SIG-M5 treated with dmso at 0.1 percent for 504 hours (cell line): ENCODE data around the gene TEAD1.

ENCODE experiments used
- DNase-seq: peaks from one replicate; lab custom pipeline; 2025; ENCODE audit not compliant: unreplicated experiment; lab: John Stamatoyannopoulos, UW

The TEAD1 gene

GRCh38 chr11:12761029-12761428 lies 86.8 kb downstream of the TEAD1 start:
- DNase-seq: peak; percentile 4

- no peak for DNase-seq
Measured at GRCh38 chr11:12762278-12762677, 88.1 kb downstream of the TEAD1 start.

GRCh38 chr11:12762696-12763324 lies 88.6 kb downstream of the TEAD1 start:
- no peak for DNase-seq

GRCh38 chr11:12764187-12764914 lies 90.1 kb downstream of the TEAD1 start:
- DNase-seq: no peak

GRCh38 chr11:12765428-12765827 lies 91.2 kb downstream of the TEAD1 start:
- no peak for DNase-seq

- no peak for DNase-seq
Measured at GRCh38 chr11:12767027-12767426, 92.8 kb downstream of the TEAD1 start.

- DNase-seq: no peak
Measured at GRCh38 chr11:12767577-12767976, 93.4 kb downstream of the TEAD1 start.

GRCh38 chr11:12768726-12769673 lies 94.8 kb downstream of the TEAD1 start:
- DNase-seq: no peak

- DNase-seq: peak; percentile 32
Measured at GRCh38 chr11:12769834-12770345, 95.7 kb downstream of the TEAD1 start.

GRCh38 chr11:12770435-12770834 lies 96.2 kb downstream of the TEAD1 start:
- no peak for DNase-seq

- DNase-seq: no peak
Measured at GRCh38 chr11:12770966-12771597, 96.9 kb downstream of the TEAD1 start.

- DNase-seq: no peak
Measured at GRCh38 chr11:12771875-12772274, 97.7 kb downstream of the TEAD1 start.

GRCh38 chr11:12772324-12772723 lies 98.1 kb downstream of the TEAD1 start:
- no peak for DNase-seq

GRCh38 chr11:12773591-12773990 lies 99.4 kb downstream of the TEAD1 start:
- no peak for DNase-seq

- no peak for DNase-seq
Measured at GRCh38 chr11:12775955-12776354, 101.7 kb downstream of the TEAD1 start.

- no peak for DNase-seq
Measured at GRCh38 chr11:12777208-12777874, 103.1 kb downstream of the TEAD1 start.

- no peak for DNase-seq
Measured at GRCh38 chr11:12778240-12778905, 104.2 kb downstream of the TEAD1 start.

GRCh38 chr11:12783765-12784164 lies 109.5 kb downstream of the TEAD1 start:
- no peak for DNase-seq

GRCh38 chr11:12784445-12784844 lies 110.2 kb downstream of the TEAD1 start:
- no peak for DNase-seq

GRCh38 chr11:12784987-12785386 lies 110.8 kb downstream of the TEAD1 start:
- no peak for DNase-seq
